Kidney (tissue), 14 donors: ENCODE results near the gene SALL1. TPM values are rescaled to one million over a fixed set of nuclear protein-coding genes. Genes with fewer than 3 reads are reported as not detected.

ENCODE experiments used
- DNase-seq, 5 donors: peaks; one replicate each; pipeline ENCODE4 v3.0.0-alpha.2; 2013 to 2020
- FAIRE-seq: peaks from 2 replicates; lab custom pipeline; 2012; peaks lifted over from hg19 to GRCh38; lab: Jason Lieb, UNC
- H3K27ac ChIP-seq, 2 donors: one replicate each; pipeline ENCODE4 v1.7.0; 2013; ENCODE audit warnings: low read depth in 2 of 2, low read length in 2 of 2, inconsistent platforms in 1 of 2
- H3K27me3 ChIP-seq: one replicate; pipeline ENCODE4 v1.7.1; 2013; ENCODE audit warnings: low read length, inconsistent platforms; ENCODE audit not compliant: control insufficient read depth, insufficient read depth
- H3K36me3 ChIP-seq, 3 donors: one replicate each; pipeline versions ENCODE4 v1.7.0 to v1.7.1; 2013; ENCODE audit warnings: low read length in 3 of 3, control low read depth in 1 of 3, inconsistent platforms in 1 of 3; ENCODE audit not compliant: insufficient read depth in 3 of 3, control insufficient read depth in 2 of 3
- H3K4me1 ChIP-seq, 3 donors: one replicate each; pipeline versions ENCODE4 v1.7.0 to v1.7.1; 2013; ENCODE audit warnings: low read length in 3 of 3, inconsistent platforms in 1 of 3, low read depth in 1 of 3; ENCODE audit not compliant: control insufficient read depth in 2 of 3, insufficient read depth in 2 of 3
- H3K4me3 ChIP-seq, 3 donors: one replicate each; pipeline versions ENCODE4 v1.7.0 to v1.8.1; 2013; ENCODE audit warnings: low read length in 3 of 3, control low read depth in 1 of 3, inconsistent platforms in 1 of 3
- H3K9ac ChIP-seq, 3 donors: one replicate each; pipeline versions ENCODE4 v1.7.0 to v1.7.1; 2013; ENCODE audit warnings: low read length in 3 of 3, control low read depth in 1 of 3, inconsistent platforms in 1 of 3
- H3K9me3 ChIP-seq, 3 donors: one replicate each; pipeline versions ENCODE4 v1.7.0 to v1.7.1; 2013; ENCODE audit warnings: low read length in 3 of 3, control low read depth in 1 of 3, inconsistent platforms in 1 of 3; ENCODE audit not compliant: control insufficient read depth in 2 of 3, insufficient read depth in 1 of 3
- CTCF ChIP-seq: IDR thresholded peaks from 3 replicates; pipeline ENCODE4 v1.5.1; 2012; ENCODE audit warnings: mild to moderate bottlenecking, moderate library complexity, borderline replicate concordance; ENCODE audit not compliant: insufficient read depth; ENCODE audit errors: extremely low read depth
- intact Hi-C: fragments of 100-400 bp; cut with DNase I; formaldehyde crosslinking; loops from one replicate; pipeline ENCODE4 v1.11.1; 2022
- polyA plus RNA-seq: library from polyadenylated mRNA; stranded (reverse); fragments of 350-450 nt; fragmentation: Illumina TruSeq; extraction: RNeasy Lipid Tissue Mini Kit (QIAGEN cat#74804); gene quantifications from one replicate; pipeline ENCODE4 v1.2.3, GENCODE V29; 2014; ENCODE audit warnings: low read depth, low replicate concordance; ENCODE audit not compliant: insufficient read depth
- total RNA-seq: library from RNA; stranded (reverse); fragmentation: NEBNext Ultra II Directional; extraction: Animal tissue kit (Norgen Biotek cat#: 25700); gene quantifications from one replicate; pipeline ENCODE4 v1.2.1, GENCODE V29; 2021
- donor health status: control.
- donor health status: control.
- donor health status: control.
- donor health status: control.
- donor health status: control.
- donor health status: DM: yes; HTN: yes; CAD: no.
- donor health status: Normal renal cell carcinoma (clear cell type).

Gene SALL1
- total and polyA plus RNA-seq, 2 donors from 2014 or later = 15.3 to 75.3 TPM

- H3K4me1 ChIP-seq = peaks cover 0 to 5% (median 2%) of the 10 kb centered on the region in 3 donors
- peak in 1 of 5 donors; percentile 26 for DNase-seq
- H3K36me3 ChIP-seq = no peaks in the 10 kb centered on the region
- FAIRE-seq = no peak
- intact Hi-C loops = no loop called here
- no peaks in the 10 kb centered on the region for H3K9me3 ChIP-seq
- H3K4me3 ChIP-seq = no peak overlapping the region
- no peak overlapping the region for H3K9ac ChIP-seq
- no peak for TF ChIP-seq CTCF
- no peaks in the 10 kb centered on the region for H3K27me3 ChIP-seq
- H3K27ac ChIP-seq = no peak overlapping the region
These were observed 31.5 kb downstream of the SALL1 start for GRCh38 chr16:51119556-51119955.

GRCh38 chr16:51116353-51116752 is 34.7 kb downstream of the SALL1 start:
- TF ChIP-seq CTCF = no peak
- intact Hi-C loops = no loop called here

GRCh38 chr16:51114382-51114781 is 36.7 kb downstream of the SALL1 start:
- no peak for TF ChIP-seq CTCF
- peaks cover 0 to 13% (median 2%) of the 10 kb centered on the region in 3 donors for H3K4me1 ChIP-seq
- no peak overlapping the region for H3K27ac ChIP-seq
- DNase-seq (no peak), FAIRE-seq (no peak)
- H3K36me3 ChIP-seq = no peaks in the 10 kb centered on the region
- no peak overlapping the region for H3K4me3 ChIP-seq
- H3K27me3 ChIP-seq = peaks cover 4% of the 10 kb centered on the region
- H3K9ac ChIP-seq = no peak overlapping the region
- no peaks in the 10 kb centered on the region for H3K9me3 ChIP-seq
- intact Hi-C loops = no loop called here

More at GRCh38 chr16:51116353-51116752, 34.7 kb downstream of the SALL1 start:
- peaks cover 4% of the 10 kb centered on the region for H3K27me3 ChIP-seq
- H3K9me3 ChIP-seq = no peaks in the 10 kb centered on the region
- H3K4me3 ChIP-seq = no peak overlapping the region
- no peaks in the 10 kb centered on the region for H3K36me3 ChIP-seq
- H3K9ac ChIP-seq = no peak overlapping the region
- H3K4me1 ChIP-seq = peaks cover 0 to 13% (median 2%) of the 10 kb centered on the region in 3 donors
- DNase-seq (no peak), FAIRE-seq (no peak)
- no peak overlapping the region for H3K27ac ChIP-seq
